GM12878 (cell line): ENCODE measurements around the gene ALG12. TPM values are rescaled to one million over a fixed set of nuclear protein-coding genes. Genes with fewer than 3 reads are reported as not detected.

ENCODE experiments used
- ATAC-seq: fragments of 200-7000 bp; cut with Tn5 transposase; 3 replicates; pipeline ENCODE4 v1.9.1; 2020; ENCODE audit warnings: mild to moderate bottlenecking, moderate library complexity
- BruUV-seq: library from RNA; stranded (reverse); fragments of 400-500 nt; replicated peaks from 2 replicates; lab custom pipeline; 2021; lab: Mats Ljungman, UMichigan
- CTCF ChIA-PET: fragments of 300-600 bp; sonication (Branson Sonifier 250); formaldehyde crosslinking; extraction: SDS; loops from one replicate; lab custom pipeline; 2021; ENCODE audit warnings: inconsistent platforms; lab: Yijun Ruan, JAX
- POLR2A ChIA-PET: fragments of 350-600 bp; formaldehyde crosslinking; extraction: SDS; loops from one replicate; lab custom pipeline; 2021; ENCODE audit warnings: inconsistent platforms; lab: Charles Lee
- RAD21 ChIA-PET: fragments of 300-600 bp; sonication (Branson Sonifier 250); formaldehyde crosslinking; loops from one replicate; lab custom pipeline; 2023; ENCODE audit warnings: antibody characterized with exemption; ENCODE audit not compliant: unreplicated experiment; lab: Charles Lee
- SMC1A ChIA-PET: fragments of 300-600 bp; sonication (Branson Sonifier 250); formaldehyde crosslinking; loops from one replicate; lab custom pipeline; 2023; ENCODE audit not compliant: unreplicated experiment, uncharacterized antibody; lab: Charles Lee
- DNase-seq: peaks from one replicate; pipeline ENCODE4 v3.0.0-alpha.2; 2011; ENCODE audit warnings: low read depth, low spot score
- FAIRE-seq: peaks from 3 replicates; lab custom pipeline; 2011; peaks lifted over from hg19 to GRCh38; lab: Jason Lieb, UNC
- H2AFZ ChIP-seq: 2 replicates; pipeline ENCODE4 v1.6.0; 2011; ENCODE audit warnings: low read depth, low read length, control low read depth; ENCODE audit not compliant: control insufficient read depth
- H3K27ac ChIP-seq: 2 replicates; pipeline ENCODE4 v1.5.1; 2011; ENCODE audit warnings: control low read depth; ENCODE audit not compliant: control insufficient read depth, insufficient read depth
- H3K27me3 ChIP-seq, 2 experiments: replicated peaks in 1 of 2; 2 replicates each; pipeline versions ENCODE4 v1.6.0 to v1.6.1; 2011; ENCODE audit warnings: low read length in 1 of 2; ENCODE audit not compliant: control insufficient read depth in 2 of 2, insufficient read depth in 2 of 2
- H3K36me3 ChIP-seq, 2 experiments: 2 replicates each; pipeline ENCODE4 v1.5.1; 2011; ENCODE audit warnings: low read length in 1 of 2; ENCODE audit not compliant: control insufficient read depth in 2 of 2, insufficient read depth in 2 of 2
- H3K4me1 ChIP-seq: 2 replicates; pipeline ENCODE4 v1.6.1; 2011; ENCODE audit warnings: mild to moderate bottlenecking, low read length, moderate library complexity, mixed read lengths; ENCODE audit not compliant: control insufficient read depth, insufficient read depth
- H3K4me2 ChIP-seq: 2 replicates; pipeline ENCODE4 v1.6.0; 2011; ENCODE audit warnings: control low read depth; ENCODE audit not compliant: control insufficient read depth, insufficient read depth
- H3K4me3 ChIP-seq: fragments of 200-600 bp; sonication (generic); 2 replicates; pipeline ENCODE4 v1.5.1; 2016
- H3K79me2 ChIP-seq: 2 replicates; pipeline ENCODE4 v1.6.0; 2011; ENCODE audit warnings: low read length; ENCODE audit not compliant: control insufficient read depth, insufficient read depth
- H3K9ac ChIP-seq: 2 replicates; pipeline ENCODE4 v1.8.0; 2011; ENCODE audit warnings: low read length, control low read depth, mixed read lengths; ENCODE audit not compliant: control insufficient read depth, insufficient read depth
- H3K9me3 ChIP-seq: replicated peaks from 3 replicates; pipeline ENCODE4 v1.5.1; 2011; ENCODE audit warnings: mild to moderate bottlenecking, low read length; ENCODE audit not compliant: control insufficient read depth, insufficient read depth
- H4K20me1 ChIP-seq: 2 replicates; pipeline ENCODE4 v1.6.0; 2011; ENCODE audit not compliant: control insufficient read depth, insufficient read depth
- ATF7 ChIP-seq: fragments of 450-650 bp; IDR thresholded peaks from 2 replicates; pipeline ENCODE4 v1.6.1; 2016; ENCODE audit warnings: low read depth, mild to moderate bottlenecking
- BHLHE40 ChIP-seq, 2 experiments: fragments of 450-650 bp in 1 of 2; IDR thresholded peaks; 2 replicates each; pipeline ENCODE4 v1.6.1; 2011 to 2017; ENCODE audit warnings: low read depth in 2 of 2, borderline replicate concordance in 1 of 2, improper control_type of control experiment in 1 of 2, low read length in 1 of 2, mild to moderate bottlenecking in 1 of 2
- CEBPZ ChIP-seq: fragments of 150-350 bp; IDR thresholded peaks from 2 replicates; pipeline ENCODE4 v1.6.1; 2016; ENCODE audit warnings: low read depth, low read length
- CREB1 ChIP-seq: IDR thresholded peaks from 2 replicates; pipeline ENCODE4 v1.6.1; 2012; ENCODE audit warnings: low read depth, mild to moderate bottlenecking, inconsistent platforms
- ELK1 ChIP-seq: IDR thresholded peaks from 2 replicates; pipeline ENCODE4 v1.6.1; 2012; ENCODE audit warnings: low read depth, low read length, improper control_type of control experiment
- GABPA ChIP-seq: IDR thresholded peaks from 2 replicates; pipeline ENCODE4 v1.6.1; 2014; ENCODE audit warnings: antibody characterized with exemption, low read depth, mild to moderate bottlenecking, inconsistent platforms
- IRF3 ChIP-seq: fragments of 450-650 bp; IDR thresholded peaks from 2 replicates; pipeline ENCODE4 v1.6.1; 2014; ENCODE audit warnings: mild to moderate bottlenecking
- MYB ChIP-seq: fragments of 150-350 bp; IDR thresholded peaks from 2 replicates; pipeline ENCODE4 v1.6.1; 2014; ENCODE audit warnings: mild to moderate bottlenecking, low read depth, low read length, borderline replicate concordance
- NR2C2 ChIP-seq: IDR thresholded peaks from 2 replicates; pipeline ENCODE4 v1.6.1; 2011; ENCODE audit warnings: borderline replicate concordance, low read depth; ENCODE audit not compliant: control insufficient read depth, insufficient read length
- PAX8 ChIP-seq: fragments of 450-650 bp; IDR thresholded peaks from 2 replicates; pipeline ENCODE4 v1.6.1; 2017; ENCODE audit warnings: mild to moderate bottlenecking, moderate library complexity
- POU2F2 ChIP-seq: IDR thresholded peaks from 3 replicates; pipeline ENCODE4 v1.6.1; 2011; ENCODE audit warnings: low read depth, mild to moderate bottlenecking, low read length, borderline replicate concordance
- SREBF2 ChIP-seq: IDR thresholded peaks from 2 replicates; pipeline ENCODE4 v1.6.1; 2012; ENCODE audit warnings: mild to moderate bottlenecking, low read length
- TAF1 ChIP-seq: IDR thresholded peaks from 2 replicates; pipeline ENCODE4 v1.6.1; 2011; ENCODE audit warnings: mild to moderate bottlenecking, low read depth, low read length, borderline replicate concordance
- USF1 ChIP-seq: IDR thresholded peaks from 2 replicates; pipeline ENCODE4 v1.6.1; 2011; ENCODE audit warnings: borderline replicate concordance, low read depth, mild to moderate bottlenecking, moderate library complexity, mixed read lengths, low read length; ENCODE audit not compliant: insufficient read depth; ENCODE audit errors: extremely low read length
- ZBTB33 ChIP-seq: fragments of 450-650 bp; IDR thresholded peaks from 2 replicates; pipeline ENCODE4 v1.6.1; 2017; ENCODE audit warnings: mild to moderate bottlenecking
- ZNF217 ChIP-seq: fragments of 450-650 bp; IDR thresholded peaks from 2 replicates; pipeline ENCODE4 v1.6.1; 2017; ENCODE audit warnings: antibody characterized with exemption, mild to moderate bottlenecking
- WGBS: methylation state at CpG from one replicate; pipeline ENCODE4 v1.1.6; 2016; ENCODE audit warnings: low lambda C conversion rate; ENCODE audit not compliant: insufficient replicate concordance, insufficient coverage; ENCODE audit errors: missing lambda C conversion rate; 5-methylcytosine and 5-hydroxymethylcytosine counted together
- in situ Hi-C: fragments of 300-500 bp; cut with MboI; formaldehyde crosslinking; loops from 9 replicates; pipeline ENCODE4 v1.14.3; 2018; ENCODE audit warnings: mixed read lengths
- intact Hi-C: fragments of 100-400 bp; cut with micrococcal nuclease; formaldehyde crosslinking; loops from one replicate; pipeline ENCODE4 v1.14.2; 2022; ENCODE audit not compliant: unreplicated experiment
- polyA plus RNA-seq, 11 experiments: library from polyadenylated mRNA; depleted of rRNA in 4 of 11; unstranded in 6 of 11; stranded (reverse) in 5 of 11; fragments of >200 nt; fragmentation: Nextera tagmentation in 4 of 11; fragmentation: Illumina TruSeq in 1 of 11; extraction: Ambion mirVana in 4 of 11; extraction: Trizol in 1 of 11; gene quantifications; 1 replicate in 1 of 11; 2 replicates in 10 of 11; pipeline versions ENCODE4 v1.2.1 to v1.2.3, GENCODE V29; 2011 to 2016; ENCODE audit warnings: inconsistent platforms in 2 of 11, missing spikeins in 2 of 11, low read depth in 1 of 11
- total RNA-seq, 4 experiments: library from RNA; depleted of rRNA in 3 of 4; stranded (reverse); fragments of >200 nt in 3 of 4; fragmentation: Illumina TruSeq in 1 of 4; extraction: Trizol in 1 of 4; gene quantifications; 2 replicates each; pipeline versions ENCODE4 v1.2.1 to v1.2.3, GENCODE V29; 2013 to 2021

Gene ALG12
- total and polyA plus RNA-seq, 10 of the 15 experiments (the other 5 are each of a cell fraction or from before 2014, with no cell fraction given), result 0.22 to 23.4 (median 6.6) TPM

- WGBS, result no CpG with 5 or more reads among the region's 16 CpGs
- SMC1A ChIA-PET, result no interaction called here
- in situ Hi-C loops (no loop called here), intact Hi-C loops (loop anchor here (10.0 kb wide), 1 partner anchor 259 kb away; no protein-coding TSS in a partner anchor)
- CTCF ChIA-PET, result interaction anchor here (1.0 to 1.4 kb wide), 6 partner anchors 9 to 95 kb away, joined by 4 to 5 read pairs (median 4); no protein-coding TSS in a partner anchor
- Histone ChIP-seq H3K4me1 (peaks cover 51% of the 10 kb centered on the region), H3K4me3 (no peak overlapping the region), H3K27me3 (no peaks in the 10 kb centered on the region), H4K20me1 (no peaks in the 10 kb centered on the region), H3K9me3 (no peaks in the 10 kb centered on the region), H3K36me3 (no peaks in the 10 kb centered on the region), H2AFZ (no peak overlapping the region), H3K79me2 (peaks cover 7% of the 10 kb centered on the region), H3K9ac (no peak overlapping the region), H3K4me2 (no peak overlapping the region), H3K27ac (no peak overlapping the region)
- POLR2A ChIA-PET, result interaction anchor here (0.7 to 1.8 kb wide), 8 partner anchors 9 to 97 kb away, joined by 3 to 15 read pairs (median 3); partner anchors contain the start of gene PIM3
- ATAC-seq (no peak), FAIRE-seq (no peak), DNase-seq (no peak)
- RAD21 ChIA-PET, result interaction anchor here (1.0 to 1.7 kb wide), 5 partner anchors 24 to 95 kb away, joined by 4 to 15 read pairs (median 4); no protein-coding TSS in a partner anchor
- no TSS peak for BruUV-seq
- no peak for TF ChIP-seq IRF3
- no peak for TF ChIP-seq NR2C2
- TF ChIP-seq ZBTB33, result no peak
- TF ChIP-seq TAF1, result no peak
- TF ChIP-seq PAX8, result no peak
- no peak for TF ChIP-seq GABPA
- no peak for TF ChIP-seq SREBF2
- no peak for TF ChIP-seq POU2F2
- TF ChIP-seq USF1, result no peak
- no peak for TF ChIP-seq ATF7
- TF ChIP-seq ZNF217, result no peak
- TF ChIP-seq CEBPZ, result no peak
- no peak for TF ChIP-seq ELK1
- TF ChIP-seq CREB1, result no peak
- no peak for TF ChIP-seq MYB
- no peak for TF ChIP-seq BHLHE40 (IDR thresholded peaks at IDR 0.05; ENCODE audit: borderline replicate concordance in 1 of 2, low read depth in 2 of 2, low read length in 1 of 2)
Measured at GRCh38 chr22:49935561-49935960, 17.3 kb upstream of the ALG12 start.
